KG1 (cell line): ENCODE results near the gene MAST4.

Source experiments
- DNase-seq: peaks from one replicate; lab custom pipeline; 2025; lab: John Stamatoyannopoulos, UW

MAST4 gene

GRCh38 chr5:67047160-67047559 is 451.0 kb downstream of the MAST4 start:
- no peak for DNase-seq

DNA sequence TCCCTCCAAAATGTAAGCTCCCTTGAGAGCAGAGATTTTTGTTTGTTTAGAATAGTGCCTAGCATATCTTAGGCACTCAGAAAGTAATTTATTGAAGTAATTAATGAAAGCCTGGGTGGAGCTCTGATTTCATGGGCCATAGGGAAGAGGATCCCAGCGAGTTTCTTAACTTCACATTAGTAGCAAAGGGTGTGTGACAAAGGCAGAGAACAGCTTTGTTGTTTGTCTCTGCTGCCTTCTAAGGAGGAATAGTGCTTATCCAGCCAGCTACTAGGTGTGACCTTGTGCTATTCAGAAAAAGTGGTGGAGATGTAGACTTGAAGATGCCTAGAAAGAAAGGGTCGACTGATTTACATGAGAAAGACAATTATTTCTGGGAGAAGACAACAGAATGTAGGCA is 451.4 kb downstream of the MAST4 start:
- no peak for DNase-seq

GRCh38 chr5:67050125-67050524 is 453.9 kb downstream of the MAST4 start:
- DNase-seq, result no peak

GRCh38 chr5:67050635-67051034 is 454.4 kb downstream of the MAST4 start:
- DNase-seq, result no peak

DNA sequence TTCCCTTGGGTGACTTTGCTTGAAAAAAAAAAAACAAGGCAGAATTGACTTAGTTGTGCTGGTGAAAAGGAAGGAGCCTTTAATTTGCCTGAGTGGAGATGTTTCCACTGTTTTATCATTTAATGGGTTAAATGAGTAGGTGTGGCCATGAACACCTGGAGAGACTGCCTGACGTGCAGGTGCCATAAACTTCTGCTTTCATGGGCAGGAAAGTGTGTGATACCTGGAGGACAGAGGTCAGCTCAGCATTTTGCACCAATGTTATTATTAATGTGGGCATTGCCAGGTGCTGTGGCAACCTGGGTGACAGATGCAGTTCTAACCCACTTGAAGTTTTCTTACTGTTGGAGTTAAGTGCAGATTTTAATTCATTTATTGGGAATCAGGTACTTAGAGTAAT is 455.0 kb downstream of the MAST4 start:
- no peak for DNase-seq

GRCh38 chr5:67052034-67052433 is 455.8 kb downstream of the MAST4 start:
- no peak for DNase-seq

- no peak for DNase-seq
These were observed 457.0 kb downstream of the MAST4 start for GRCh38 chr5:67053229-67053628.

DNA sequence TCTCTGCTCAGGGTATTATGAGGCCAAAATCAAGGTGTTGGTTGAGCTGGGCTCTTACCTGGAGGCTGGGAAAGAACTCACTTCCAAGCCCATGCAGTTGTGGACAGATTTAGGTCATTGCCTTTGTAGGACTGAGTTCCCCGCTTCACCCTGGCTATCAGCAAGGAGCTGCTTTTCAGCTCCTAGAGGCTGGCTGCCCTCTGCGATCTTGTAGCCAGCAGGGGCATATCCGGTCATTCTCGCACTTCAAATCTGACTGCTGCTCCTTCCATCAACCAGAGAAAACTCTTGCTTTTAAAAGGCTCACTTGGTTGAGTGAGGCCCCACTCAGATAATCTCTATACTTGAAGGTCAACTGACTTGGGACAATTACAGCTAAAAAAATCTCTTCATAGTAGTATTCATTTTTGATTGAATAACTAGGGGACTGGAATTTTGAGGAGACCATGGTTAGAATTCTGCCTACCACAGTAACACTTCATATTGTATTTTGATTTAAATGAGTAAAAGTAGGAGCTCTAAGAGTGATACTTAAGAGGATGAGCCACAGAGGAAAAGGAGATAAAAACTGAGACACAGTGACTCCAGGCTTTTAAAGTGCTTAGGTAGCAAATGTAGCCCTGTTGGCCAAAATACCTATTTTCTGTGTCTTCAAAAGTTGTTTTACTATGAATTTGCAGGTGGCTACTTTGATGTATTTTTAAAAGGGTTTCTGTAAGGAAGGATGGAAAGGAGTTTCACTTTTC is 463.0 kb downstream of the MAST4 start:
- no peak for DNase-seq

DNA sequence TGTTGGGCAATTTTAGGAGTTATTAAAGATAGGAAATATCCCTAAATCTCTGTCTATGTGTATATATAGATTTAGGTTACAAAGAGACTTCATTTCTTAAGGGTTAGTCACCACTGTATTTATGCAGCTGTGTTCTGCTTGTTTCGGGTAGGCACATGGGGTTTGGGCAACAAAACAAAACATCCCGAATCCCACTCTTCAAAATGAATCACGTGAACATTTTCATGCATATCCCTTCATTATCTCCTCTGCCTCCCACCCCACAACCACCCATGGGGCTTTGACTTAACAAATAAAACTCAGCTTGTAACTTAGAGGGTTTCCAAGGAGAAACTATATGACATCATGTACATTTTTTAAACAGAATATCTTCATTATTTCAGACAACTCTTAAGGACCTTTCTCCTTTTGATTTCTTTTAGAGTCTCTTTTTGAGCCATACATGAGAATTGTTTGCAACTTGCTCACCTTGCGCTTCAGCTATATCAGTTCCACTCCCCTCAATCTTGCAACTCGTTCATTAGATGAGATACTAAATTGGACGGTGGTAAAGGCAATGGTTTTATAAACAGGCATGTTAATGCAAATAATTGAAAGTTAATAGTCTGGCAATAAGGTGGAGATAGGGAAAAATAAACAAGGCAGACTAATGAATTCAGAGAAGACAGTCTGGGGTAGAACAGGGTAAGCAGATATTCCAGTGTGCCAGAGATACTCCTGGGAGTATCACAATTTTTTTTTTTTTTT is 463.7 kb downstream of the MAST4 start:
- no peak for DNase-seq

DNA sequence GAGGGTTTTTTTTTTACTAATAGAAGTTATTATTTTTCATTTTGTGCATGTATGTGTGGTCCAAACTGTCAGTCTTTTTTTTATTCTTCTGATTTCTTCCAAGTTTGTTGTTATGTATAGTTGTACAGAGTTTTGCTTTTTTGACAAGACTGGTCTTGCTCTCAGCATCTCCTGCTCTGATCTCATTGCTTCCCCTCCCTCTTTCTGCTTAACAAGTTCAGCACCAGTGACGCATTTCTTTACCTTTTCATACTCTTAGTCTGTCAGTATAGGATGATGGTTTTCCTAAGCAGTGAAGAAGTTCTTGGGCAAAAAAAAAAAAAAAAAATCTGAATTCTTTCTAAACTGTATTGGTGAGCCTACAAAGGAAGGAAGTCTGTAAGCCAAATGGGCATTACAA is 465.3 kb downstream of the MAST4 start:
- DNase-seq, result no peak

DNA sequence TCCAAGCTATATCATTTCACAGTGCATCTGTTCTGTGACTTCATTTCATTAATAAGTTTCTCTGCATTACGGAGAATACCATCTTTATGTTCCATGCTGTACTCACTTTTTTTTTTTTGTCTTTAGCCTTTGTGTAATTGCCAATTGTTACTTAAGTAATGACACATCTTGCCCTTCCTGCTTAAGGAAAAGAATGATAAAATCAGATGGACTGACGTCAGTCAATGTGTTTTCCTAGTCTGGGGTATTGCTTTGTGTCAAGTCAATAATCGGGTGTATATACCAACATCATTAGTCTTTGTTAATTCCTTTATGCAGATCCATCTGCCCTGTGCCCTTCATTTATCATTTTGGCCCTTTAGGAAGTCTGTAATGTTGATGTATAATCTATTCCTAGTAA is 466.9 kb downstream of the MAST4 start:
- DNase-seq, result no peak

GRCh38 chr5:67063791-67064190 is 467.6 kb downstream of the MAST4 start:
- DNase-seq, result no peak

GRCh38 chr5:67065237-67065636 is 469.0 kb downstream of the MAST4 start:
- DNase-seq, result no peak

GRCh38 chr5:67065696-67066095 is 469.5 kb downstream of the MAST4 start:
- DNase-seq, result no peak

GRCh38 chr5:67066815-67067214 is 470.6 kb downstream of the MAST4 start:
- DNase-seq, result no peak

DNA sequence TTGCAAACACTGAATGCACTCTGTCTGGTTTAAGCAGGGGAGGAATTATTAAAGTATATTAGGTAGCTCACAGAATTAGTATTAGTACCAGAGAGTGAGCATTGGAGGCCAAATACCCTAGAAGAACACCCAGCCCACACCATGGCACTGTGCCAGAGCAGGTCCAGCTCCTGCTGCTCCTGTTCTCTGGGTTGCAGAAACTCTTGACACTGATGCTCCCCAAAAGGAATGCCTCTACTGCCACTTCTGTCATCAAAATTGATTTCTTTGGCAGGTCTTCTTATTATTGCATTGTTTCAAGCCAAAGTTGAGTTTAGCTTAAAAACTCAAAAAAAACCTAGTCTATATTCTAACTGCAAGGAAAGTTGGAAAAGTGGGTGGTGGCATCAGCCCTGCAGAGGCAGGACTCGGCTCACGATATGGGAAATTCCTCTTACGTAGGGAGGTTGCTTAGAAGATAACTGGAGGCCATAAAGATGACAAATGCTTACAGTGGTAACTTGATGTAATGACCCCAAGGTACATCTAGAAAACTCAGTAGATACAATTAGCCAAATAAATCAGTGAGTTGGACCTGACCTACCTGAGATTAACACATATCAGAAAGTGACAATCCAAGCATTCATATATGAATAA is 477.0 kb downstream of the MAST4 start:
- no peak for DNase-seq

GRCh38 chr5:67077296-67077695 is 481.1 kb downstream of the MAST4 start:
- no peak for DNase-seq

GRCh38 chr5:67081261-67081660 is 485.1 kb downstream of the MAST4 start:
- DNase-seq, result no peak

- DNase-seq, result no peak
These were observed 486.7 kb downstream of the MAST4 start for GRCh38 chr5:67082941-67083340.

GRCh38 chr5:67085616-67086015 is 489.4 kb downstream of the MAST4 start:
- no peak for DNase-seq

DNA sequence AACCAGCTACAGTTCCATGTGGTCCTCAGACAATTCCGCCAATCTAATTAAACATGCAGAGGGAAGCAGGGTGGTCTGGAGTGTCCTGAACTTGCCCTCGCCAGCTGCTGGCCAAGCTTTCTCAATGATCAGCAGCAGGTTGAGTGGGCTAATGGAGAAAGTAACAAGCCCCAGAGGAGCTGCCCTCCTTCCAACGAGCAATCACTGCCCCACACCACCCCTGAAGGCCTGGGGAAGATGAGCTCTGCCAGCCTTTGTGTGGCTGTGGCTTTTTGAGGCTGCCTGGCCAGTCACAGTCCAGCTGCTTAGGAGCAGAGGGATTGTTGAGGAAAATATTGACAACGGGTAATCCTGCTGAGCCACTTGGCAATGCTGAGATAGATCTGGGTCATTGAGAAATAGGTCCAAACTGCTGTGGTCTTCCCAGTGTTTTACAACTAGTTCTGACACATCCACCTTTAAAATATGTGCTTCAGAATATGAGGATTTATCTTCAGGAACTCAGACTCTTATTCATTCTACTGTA is 493.1 kb downstream of the MAST4 start:
- no peak for DNase-seq

- DNase-seq, result no peak
These were observed 493.8 kb downstream of the MAST4 start for GRCh38 chr5:67090040-67090439.

GRCh38 chr5:67090593-67090992 is 494.4 kb downstream of the MAST4 start:
- no peak for DNase-seq
